CD1c-positive myeloid dendritic cell (primary cell): ENCODE measurements around the gene SORCS3.

Experiments used
- DNase-seq: peaks from one replicate; pipeline ENCODE4 v3.0.0-alpha.2; 2016; ENCODE audit errors: extremely low spot score

Gene SORCS3

GRCh38 chr10:105017116-105017515 lies 376.0 kb downstream of the SORCS3 start:
- DNase-seq: no peak

GRCh38 chr10:105017691-105018090 lies 376.6 kb downstream of the SORCS3 start:
- no peak for DNase-seq

GRCh38 chr10:105023211-105024111 lies 382.4 kb downstream of the SORCS3 start:
- DNase-seq: no peak

- DNase-seq: no peak
Observed at GRCh38 chr10:105024184-105024583, 383.1 kb downstream of the SORCS3 start.

DNA sequence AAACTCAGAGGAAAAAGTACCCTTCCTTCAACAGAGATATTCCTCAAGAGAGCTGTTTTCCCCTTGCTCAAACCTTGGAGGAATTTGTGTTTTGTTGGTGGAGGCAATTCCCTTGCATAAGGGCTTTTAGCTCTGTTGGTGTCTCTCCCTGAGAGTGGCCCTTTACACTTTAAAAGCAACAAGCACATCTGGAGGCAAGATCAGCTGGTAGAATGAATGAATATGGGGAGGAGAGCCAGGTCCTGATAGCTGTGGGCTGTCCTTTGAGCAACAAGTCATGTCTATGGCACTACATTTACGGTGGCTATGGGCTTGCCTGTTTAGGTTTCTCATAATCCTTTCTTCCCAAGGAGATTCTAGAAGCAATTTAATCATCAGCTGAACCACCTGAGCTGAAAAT lies 384.0 kb downstream of the SORCS3 start:
- DNase-seq: no peak

DNA sequence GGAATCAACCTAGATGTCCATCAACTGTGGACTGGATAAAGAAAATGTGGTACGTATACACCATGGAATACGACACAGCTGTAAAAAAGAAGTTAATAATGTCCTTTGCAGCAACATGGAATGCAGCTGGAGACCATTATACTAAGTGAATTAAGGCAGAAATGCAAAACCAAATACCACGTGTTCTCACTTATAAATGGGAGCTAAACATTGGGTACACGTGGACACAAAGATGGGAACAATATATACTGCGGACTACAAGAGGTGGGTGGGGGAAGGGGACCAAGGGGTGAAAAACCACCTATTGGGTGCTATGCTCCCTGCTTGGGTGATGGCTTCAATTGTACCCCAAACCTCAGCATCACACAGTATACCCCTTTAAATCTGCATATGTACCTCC lies 385.5 kb downstream of the SORCS3 start:
- no peak for DNase-seq

- DNase-seq: no peak
Observed at GRCh38 chr10:105029286-105029685, 388.2 kb downstream of the SORCS3 start.

DNA sequence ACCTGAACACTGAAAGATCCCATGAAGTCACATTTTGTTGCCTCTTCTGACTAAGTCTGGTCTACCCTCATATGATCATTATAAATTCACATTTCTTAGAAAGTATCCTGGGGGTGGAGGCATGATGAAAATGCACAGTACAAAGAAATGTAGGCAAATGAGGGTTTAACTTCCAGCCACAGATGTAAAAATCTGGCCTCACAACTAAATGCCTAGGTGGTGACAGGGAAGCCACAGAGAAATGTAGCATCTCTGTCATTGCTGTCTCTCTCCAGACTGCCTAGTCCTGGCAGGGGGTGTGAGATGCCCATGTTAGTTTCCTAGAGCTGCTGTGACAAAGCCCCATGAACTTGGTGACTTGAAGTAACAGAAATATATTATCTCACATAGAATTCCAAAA lies 395.9 kb downstream of the SORCS3 start:
- no peak for DNase-seq

DNA sequence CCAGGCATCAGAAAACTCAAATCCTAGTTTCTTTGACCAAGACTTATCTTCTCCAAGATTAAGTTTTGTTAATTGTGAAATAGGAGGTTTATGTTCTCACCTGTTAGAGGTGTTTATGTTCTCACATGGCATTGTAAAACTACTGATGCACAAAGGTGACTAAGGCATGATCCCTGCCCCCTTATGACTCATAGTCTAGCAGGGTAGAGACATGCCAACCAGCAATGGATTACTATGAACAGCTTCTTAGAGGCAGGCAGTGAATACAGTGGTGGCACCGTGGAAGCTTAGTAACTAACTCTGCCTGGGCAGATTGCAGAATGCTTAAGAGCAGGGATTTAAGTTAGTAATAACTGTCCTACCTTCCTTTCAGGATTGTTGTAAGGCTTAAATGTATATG lies 400.9 kb downstream of the SORCS3 start:
- DNase-seq: no peak

GRCh38 chr10:105042906-105043552 lies 401.9 kb downstream of the SORCS3 start:
- no peak for DNase-seq

DNA sequence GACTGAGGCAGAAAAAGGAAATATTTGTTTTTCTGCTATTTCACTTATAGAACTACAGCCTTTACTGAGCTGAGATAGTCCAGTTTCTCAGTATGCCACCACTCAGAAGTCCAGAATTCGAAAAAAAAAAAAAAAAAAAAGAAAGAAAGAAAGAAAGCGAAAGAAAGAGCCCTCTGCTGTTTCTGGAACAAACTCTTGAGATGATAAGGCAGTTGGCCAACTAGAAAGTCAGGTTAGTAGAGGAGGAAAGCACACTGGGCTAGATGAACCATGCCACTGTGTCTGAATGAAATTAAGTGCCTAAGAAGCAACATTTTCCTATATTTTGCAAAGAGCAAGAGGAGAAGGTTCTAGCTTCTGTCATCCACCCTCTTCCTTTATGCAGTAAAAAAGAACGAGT lies 403.8 kb downstream of the SORCS3 start:
- no peak for DNase-seq

DNA sequence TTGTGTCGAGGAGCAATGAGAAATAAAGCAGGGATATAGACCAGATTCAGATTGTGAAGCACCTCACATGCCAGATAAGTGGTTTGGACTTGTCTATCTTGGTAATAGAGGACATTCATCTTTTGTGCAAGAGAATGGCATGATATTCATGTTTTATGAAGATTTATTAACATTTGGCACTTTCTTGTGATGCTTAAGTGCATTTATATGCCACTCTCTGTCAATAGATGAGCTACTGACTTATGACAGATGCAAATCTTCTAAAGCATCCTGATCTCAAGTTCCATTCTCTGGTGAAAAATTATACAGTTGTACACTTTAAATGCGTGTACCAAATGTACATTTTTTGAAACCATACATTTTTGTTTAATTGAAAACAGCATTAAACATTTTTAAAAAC lies 415.3 kb downstream of the SORCS3 start:
- no peak for DNase-seq

GRCh38 chr10:105062951-105063350 lies 421.9 kb downstream of the SORCS3 start:
- DNase-seq: no peak

DNA sequence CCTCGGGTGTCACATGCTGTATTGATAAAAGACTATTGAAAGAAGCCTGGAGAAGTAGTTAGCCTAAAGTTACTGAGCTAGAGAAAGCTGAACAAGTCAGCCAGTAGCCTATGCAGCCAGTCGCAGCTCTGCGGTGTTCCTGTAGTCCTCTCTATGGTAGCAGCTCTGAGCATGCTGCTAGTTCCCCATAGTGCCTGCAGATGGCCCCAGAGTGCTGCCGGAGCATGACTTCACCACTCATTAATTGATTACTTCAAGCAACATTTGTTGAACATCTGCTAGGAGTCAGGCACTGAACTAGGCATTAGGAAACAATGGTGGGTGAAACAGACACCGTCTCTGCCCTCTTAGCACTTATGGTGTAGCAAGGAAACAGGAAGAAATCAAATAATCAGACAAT lies 422.7 kb downstream of the SORCS3 start:
- no peak for DNase-seq

GRCh38 chr10:105068497-105068896 lies 427.4 kb downstream of the SORCS3 start:
- no peak for DNase-seq

- no peak for DNase-seq
Observed at GRCh38 chr10:105070249-105070648, 429.2 kb downstream of the SORCS3 start.

DNA sequence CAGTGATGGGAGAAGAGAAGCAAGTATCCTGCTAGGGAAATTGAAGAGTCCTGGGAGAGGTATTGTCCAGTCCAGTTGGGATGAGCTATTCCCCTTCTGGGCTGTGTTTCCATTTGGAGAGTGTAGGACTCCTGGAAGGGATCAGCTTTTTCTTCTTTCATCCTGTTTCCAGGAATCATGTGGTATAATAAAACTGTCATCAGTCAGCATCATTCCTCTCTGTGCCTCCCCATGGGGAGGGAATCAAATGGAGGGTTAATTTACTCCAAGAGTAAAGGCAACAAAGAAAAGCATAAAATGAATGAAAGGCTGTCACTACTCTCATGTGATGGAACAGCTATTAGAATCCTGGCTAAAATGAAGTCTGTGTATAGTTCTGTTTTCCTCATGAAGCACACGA lies 429.9 kb downstream of the SORCS3 start:
- DNase-seq: no peak

DNA sequence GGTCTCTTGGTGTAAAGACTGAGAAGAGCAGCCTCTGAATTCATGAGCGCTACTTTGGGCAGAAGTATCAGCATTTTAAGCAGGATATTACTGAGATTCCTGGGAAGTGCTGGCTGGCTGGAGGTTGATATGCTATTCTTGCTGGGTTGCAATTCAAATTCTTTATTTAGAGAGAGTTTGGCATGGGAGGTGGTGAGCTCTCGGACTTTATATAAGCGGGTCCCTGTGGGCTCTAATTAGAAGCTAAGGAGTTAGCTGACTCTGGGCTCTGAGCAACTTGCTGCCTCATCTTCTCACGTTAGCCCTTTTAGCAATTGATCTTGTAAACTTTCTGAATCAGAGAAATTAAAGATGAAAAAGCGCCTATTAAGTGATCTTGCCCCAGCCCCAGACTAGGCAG lies 430.9 kb downstream of the SORCS3 start:
- no peak for DNase-seq

DNA sequence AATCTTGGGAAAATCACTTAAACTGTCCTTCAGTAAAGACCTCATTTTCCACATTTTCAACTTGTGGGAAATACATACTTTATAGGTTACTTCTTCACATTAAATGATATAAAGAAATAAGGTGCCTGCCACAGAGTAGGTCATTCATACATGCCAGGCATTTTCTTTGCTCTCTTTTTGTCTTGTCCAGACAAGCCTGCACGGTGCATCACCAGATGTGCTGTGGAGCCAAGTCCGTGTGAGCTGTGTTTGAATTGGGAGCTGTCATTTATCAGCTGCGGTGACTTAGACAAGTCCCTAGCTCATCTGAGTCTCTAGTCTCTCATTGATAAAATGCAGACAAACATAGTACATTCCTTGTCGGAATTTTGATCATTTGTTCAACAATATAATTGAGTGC lies 432.9 kb downstream of the SORCS3 start:
- no peak for DNase-seq

DNA sequence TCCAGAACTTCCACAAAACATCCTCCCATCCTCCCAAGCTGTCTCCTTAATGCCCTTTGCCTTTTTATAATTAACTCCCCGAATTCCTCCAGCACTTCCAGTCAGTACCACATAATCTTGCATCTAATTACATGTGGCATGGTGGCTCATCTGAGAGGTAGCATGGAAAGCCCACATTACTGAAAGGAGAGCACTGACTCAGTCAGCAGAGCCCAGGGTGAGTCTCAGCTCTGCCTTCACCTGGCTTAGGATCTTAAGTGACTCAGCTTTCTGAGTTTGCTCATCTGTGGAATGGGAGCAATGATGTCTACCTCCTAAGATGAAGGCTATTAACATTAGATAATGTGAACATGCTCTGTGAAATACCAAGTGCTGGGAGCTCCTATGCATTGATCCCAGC lies 433.9 kb downstream of the SORCS3 start:
- no peak for DNase-seq

DNA sequence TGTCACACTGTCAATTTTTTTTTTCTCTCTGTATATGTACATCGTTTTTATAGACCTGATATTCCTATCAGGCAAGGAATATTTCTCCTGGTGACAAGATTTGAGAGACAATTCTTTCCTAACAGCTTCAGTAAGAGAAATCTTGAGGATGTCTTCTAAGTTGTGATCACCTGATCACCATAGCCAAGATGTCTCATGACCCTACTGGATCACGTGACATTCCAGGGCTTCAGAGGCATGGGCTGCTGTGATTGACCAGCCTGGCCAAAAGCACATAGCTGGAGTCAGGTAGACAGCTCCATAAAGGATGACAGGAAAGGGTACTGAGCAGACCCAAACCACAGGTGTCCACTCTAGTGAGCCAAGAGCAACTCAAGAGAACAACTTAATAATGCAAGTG lies 444.9 kb downstream of the SORCS3 start:
- DNase-seq: no peak

DNA sequence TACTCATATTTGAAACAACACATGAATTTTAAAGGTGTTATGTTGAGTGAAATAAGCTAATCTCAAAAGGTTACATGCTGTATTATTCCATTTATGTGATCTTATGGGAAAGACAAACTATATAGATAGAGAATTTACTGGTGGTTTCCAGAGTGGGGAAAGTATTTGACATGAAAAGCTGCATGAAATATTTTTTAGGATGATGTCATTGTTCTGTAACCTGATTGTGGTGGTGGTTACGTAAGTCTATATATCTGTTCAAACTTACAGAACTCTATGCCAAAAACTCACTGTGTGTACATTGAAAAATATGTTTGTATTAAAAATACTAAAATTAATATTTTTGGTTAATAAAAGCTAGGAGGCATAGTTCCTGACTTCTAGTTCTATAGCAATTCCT lies 453.0 kb downstream of the SORCS3 start:
- no peak for DNase-seq

GRCh38 chr10:105096316-105096715 lies 455.2 kb downstream of the SORCS3 start:
- DNase-seq: no peak
